ENCODE results near the gene GTF3A. TPM values are rescaled to one million over a fixed set of nuclear protein-coding genes. Genes with fewer than 3 reads are reported as not detected.

GTF3A gene
- total and polyA plus RNA-seq, 4 donors, result 66.4 to 144 (median 96.7) TPM

DNA sequence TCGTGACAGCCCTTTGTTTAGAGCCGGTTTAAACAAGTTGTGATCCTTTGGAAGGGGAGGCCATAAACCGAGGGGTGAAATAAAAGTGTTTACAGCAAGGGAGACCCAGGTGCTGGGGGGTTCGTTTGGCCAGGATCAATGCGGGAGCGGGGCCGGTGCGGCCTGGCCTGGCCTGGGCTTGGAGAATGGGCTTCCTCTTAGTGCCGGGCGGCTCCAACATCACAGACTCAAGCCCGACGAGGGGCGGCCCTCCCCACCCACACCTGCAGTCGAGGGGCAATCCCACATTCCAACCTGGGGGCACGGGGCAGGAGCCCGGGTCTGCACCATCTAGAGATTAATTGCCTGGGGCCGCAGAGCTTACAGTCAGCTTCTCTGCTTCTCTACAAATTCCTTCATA is 42.8 kb upstream of the GTF3A start:
- no peaks in the 10 kb centered on the region for H3K27me3 ChIP-seq (ENCODE audit: control insufficient read depth in 4 of 4, insufficient read depth in 4 of 4, low read length in 3 of 4)
- H3K9ac ChIP-seq (ENCODE audit: low read depth in 1 of 2, low read length in 2 of 2), result no peak overlapping the region
- H3K4me3 ChIP-seq (ENCODE audit: low read depth in 1 of 3, low read length in 3 of 3), result no peak overlapping the region
- H3K9me3 ChIP-seq (ENCODE audit: control insufficient read depth in 4 of 4, low read length in 3 of 4), result no peaks in the 10 kb centered on the region
- TF ChIP-seq ATF3 (IDR thresholded peaks at IDR 0.05) (no peak), JUND (IDR thresholded peaks at IDR 0.05) (no peak), MAX (IDR thresholded peaks at IDR 0.05) (no peak), ZBTB33 (IDR thresholded peaks at IDR 0.05) (no peak), YY1 (IDR thresholded peaks at IDR 0.05) (no peak)
- DNase-seq (ENCODE audit: low spot score), result no peak
- 87% methylated on average over 17 of the region's 17 CpGs for WGBS
- peaks cover 0 to 10% (median 3%) of the 10 kb centered on the region in 4 donors for H3K4me1 ChIP-seq (ENCODE audit: control insufficient read depth in 4 of 4, insufficient read depth in 4 of 4, low read length in 3 of 4)
- no peaks in the 10 kb centered on the region for H3K36me3 ChIP-seq (ENCODE audit: control insufficient read depth in 4 of 4, insufficient read depth in 3 of 4, low read depth in 1 of 4, low read length in 3 of 4)
- H3K27ac ChIP-seq (ENCODE audit: low read depth in 1 of 2, low read length in 2 of 2), result no peak overlapping the region

- TF ChIP-seq FOXA1 (IDR thresholded peaks at IDR 0.05) (no peak), FOXA2 (IDR thresholded peaks at IDR 0.05) (no peak), TAF1 (conservative IDR thresholded peaks at IDR 0.05) (no peak), ATF3 (IDR thresholded peaks at IDR 0.05) (no peak), MAX (IDR thresholded peaks at IDR 0.05) (no peak), ZBTB33 (IDR thresholded peaks at IDR 0.05) (no peak), HNF4A (conservative IDR thresholded peaks at IDR 0.05) (no peak), NR2F2 (IDR thresholded peaks at IDR 0.05) (no peak), JUND (IDR thresholded peaks at IDR 0.05) (no peak), REST (IDR thresholded peaks at IDR 0.05) (no peak), RAD21 (IDR thresholded peaks at IDR 0.05) (no peak), SP1 (IDR thresholded peaks at IDR 0.05) (no peak)
- TF ChIP-seq, protein P1, sequence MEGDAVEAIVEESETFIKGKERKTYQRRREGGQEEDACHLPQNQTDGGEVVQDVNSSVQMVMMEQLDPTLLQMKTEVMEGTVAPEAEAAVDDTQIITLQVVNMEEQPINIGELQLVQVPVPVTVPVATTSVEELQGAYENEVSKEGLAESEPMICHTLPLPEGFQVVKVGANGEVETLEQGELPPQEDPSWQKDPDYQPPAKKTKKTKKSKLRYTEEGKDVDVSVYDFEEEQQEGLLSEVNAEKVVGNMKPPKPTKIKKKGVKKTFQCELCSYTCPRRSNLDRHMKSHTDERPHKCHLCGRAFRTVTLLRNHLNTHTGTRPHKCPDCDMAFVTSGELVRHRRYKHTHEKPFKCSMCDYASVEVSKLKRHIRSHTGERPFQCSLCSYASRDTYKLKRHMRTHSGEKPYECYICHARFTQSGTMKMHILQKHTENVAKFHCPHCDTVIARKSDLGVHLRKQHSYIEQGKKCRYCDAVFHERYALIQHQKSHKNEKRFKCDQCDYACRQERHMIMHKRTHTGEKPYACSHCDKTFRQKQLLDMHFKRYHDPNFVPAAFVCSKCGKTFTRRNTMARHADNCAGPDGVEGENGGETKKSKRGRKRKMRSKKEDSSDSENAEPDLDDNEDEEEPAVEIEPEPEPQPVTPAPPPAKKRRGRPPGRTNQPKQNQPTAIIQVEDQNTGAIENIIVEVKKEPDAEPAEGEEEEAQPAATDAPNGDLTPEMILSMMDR (IDR thresholded peaks at IDR 0.05; ENCODE audit: low read depth, low read length, missing input control), result no peak
- WGBS, result 88% methylated on average over 22 of the region's 22 CpGs
- H3K27ac ChIP-seq (ENCODE audit: low read depth in 1 of 2, low read length in 2 of 2), result no peak overlapping the region
- H3K27me3 ChIP-seq (ENCODE audit: control insufficient read depth in 4 of 4, insufficient read depth in 4 of 4, low read length in 3 of 4), result no peaks in the 10 kb centered on the region
- no peak overlapping the region for H3K9ac ChIP-seq (ENCODE audit: low read depth in 1 of 2, low read length in 2 of 2)
- no peaks in the 10 kb centered on the region for H3K9me3 ChIP-seq (ENCODE audit: control insufficient read depth in 4 of 4, low read length in 3 of 4)
- no peaks in the 10 kb centered on the region for H3K36me3 ChIP-seq (ENCODE audit: control insufficient read depth in 4 of 4, insufficient read depth in 3 of 4, low read depth in 1 of 4, low read length in 3 of 4)
- peaks cover 0 to 10% (median 3%) of the 10 kb centered on the region in 4 donors for H3K4me1 ChIP-seq (ENCODE audit: control insufficient read depth in 4 of 4, insufficient read depth in 4 of 4, low read length in 3 of 4)
- DNase-seq (ENCODE audit: low spot score), result no peak
- no peak overlapping the region for H3K4me3 ChIP-seq (ENCODE audit: low read depth in 1 of 3, low read length in 3 of 3)
These were observed 41.1 kb upstream of the GTF3A start for GRCh38 chr13:27383104-27383921.

All from liver (tissue), 9 donors.